ENCODE data around the gene GSTM4. TPM values are rescaled to one million over a fixed set of nuclear protein-coding genes. Genes with fewer than 3 reads are reported as not detected.

Gene GSTM4
- polyA plus RNA-seq, 2 donors: 22.9 to 26.4 TPM

Other genes starting within 250 kb of the GSTM4 start
- 10 to 100 TPM; 19.5 to 63.6 TPM for gene PSMA5, start 229.7 kb upstream of the GSTM4 start, polyA plus RNA-seq
- gene SYPL2, start 189.6 kb upstream of the GSTM4 start, polyA plus RNA-seq: under 1 TPM; 0.16 to 0.38 TPM
- gene ATXN7L2, start 172.2 kb upstream of the GSTM4 start, polyA plus RNA-seq: 1 to 10 TPM; 3.6 to 6.4 TPM
- 1 to 10 TPM; 3.7 to 4.8 TPM for gene CYB561D1, start 162.0 kb upstream of the GSTM4 start, polyA plus RNA-seq
- 1 to 10 TPM in 1 of 2 donors, under 1 TPM in 1; 0.71 to 1.6 TPM for gene AMIGO1, start 146.4 kb upstream of the GSTM4 start, polyA plus RNA-seq
- under 1 TPM in 1 of 2 donors, not detected in 1; 0.06 TPM for gene GPR61, start 116.2 kb upstream of the GSTM4 start, polyA plus RNA-seq
- 1 to 10 TPM; 3.5 to 6.8 TPM for gene GNAI3, start 107.5 kb upstream of the GSTM4 start, polyA plus RNA-seq
- gene GNAT2, start 36.5 kb upstream of the GSTM4 start, polyA plus RNA-seq: not detected
- gene AMPD2, start 36.3 kb upstream of the GSTM4 start, polyA plus RNA-seq: 10 to 100 TPM; 15.7 to 16.3 TPM
- 100 to 1,000 TPM in 1 of 2 donors, 10 to 100 TPM in 1; 52.0 to 130 TPM for gene GSTM2, start 12.0 kb downstream of the GSTM4 start, polyA plus RNA-seq
- 100 to 1,000 TPM; 125 to 132 TPM for gene GSTM1, start 31.7 kb downstream of the GSTM4 start, polyA plus RNA-seq
- gene GSTM5, start 56.2 kb downstream of the GSTM4 start, polyA plus RNA-seq: 1 to 10 TPM; 1.6 to 2.2 TPM
- 100 to 1,000 TPM in 1 of 2 donors, 10 to 100 TPM in 1; 77.5 to 106 TPM for gene GSTM3, start 84.9 kb downstream of the GSTM4 start, polyA plus RNA-seq
- gene EPS8L3, start 107.8 kb downstream of the GSTM4 start, polyA plus RNA-seq: under 1 TPM; 0.10 to 0.28 TPM

All from esophagus (tissue), 2 donors.